IMR-90 (cell line): ENCODE data around the gene CCL2. TPM values are rescaled to one million over a fixed set of nuclear protein-coding genes. Genes with fewer than 3 reads are reported as not detected.

ENCODE experiments used
- ATAC-seq: fragments of 200-7000 bp; cut with Tn5 transposase; 2 replicates; pipeline ENCODE4 v1.9.1; 2020; ENCODE audit warnings: low read depth, mild to moderate bottlenecking, moderate library complexity
- BruUV-seq: library from RNA; stranded (reverse); fragments of 400-500 nt; replicated peaks from 2 replicates; lab custom pipeline; 2021; lab: Mats Ljungman, UMichigan
- CTCF ChIA-PET: fragments of 300-600 bp; formaldehyde crosslinking; extraction: SDS; loops from one replicate; lab custom pipeline; 2021; ENCODE audit warnings: antibody characterized with exemption; lab: Yijun Ruan, JAX
- POLR2A ChIA-PET: fragments of 300-600 bp; sonication (Branson Sonifier 250); formaldehyde crosslinking; loops from one replicate; lab custom pipeline; 2022; ENCODE audit warnings: antibody characterized with exemption; ENCODE audit not compliant: unreplicated experiment; lab: Charles Lee
- DNase-seq: peaks from one replicate; pipeline ENCODE4 v3.0.0; 2013
- H2AFZ ChIP-seq: replicated peaks from 2 replicates; pipeline ENCODE3; 2013; ENCODE audit warnings: low read length, mild to moderate bottlenecking; ENCODE audit not compliant: poor library complexity
- H2AK5ac ChIP-seq: 2 replicates; pipeline ENCODE4 v1.6.1; 2013; ENCODE audit warnings: low read depth, low read length, inconsistent platforms
- H2AK9ac ChIP-seq: replicated peaks from 2 replicates; pipeline ENCODE3; 2013; ENCODE audit warnings: mild to moderate bottlenecking, low read depth, low read length, moderate library complexity; ENCODE audit not compliant: poor library complexity
- H2BK120ac ChIP-seq: 2 replicates; pipeline ENCODE4 v1.6.1; 2013; ENCODE audit warnings: low read depth, low read length, inconsistent platforms
- H2BK15ac ChIP-seq: 3 replicates; pipeline ENCODE4 v1.6.1; 2013; ENCODE audit warnings: low read depth, low read length, inconsistent platforms
- H2BK20ac ChIP-seq: 2 replicates; pipeline ENCODE4 v1.6.1; 2013; ENCODE audit warnings: low read depth, mild to moderate bottlenecking, inconsistent platforms, low read length, moderate library complexity
- H2BK5ac ChIP-seq: 2 replicates; pipeline ENCODE4 v1.6.1; 2013; ENCODE audit warnings: mild to moderate bottlenecking, low read depth, low read length, inconsistent platforms; ENCODE audit not compliant: poor library complexity, severe bottlenecking
- H3K14ac ChIP-seq: replicated peaks from 2 replicates; pipeline ENCODE4 v1.6.1; 2013; ENCODE audit warnings: low read depth, low read length, inconsistent platforms
- H3K18ac ChIP-seq: 2 replicates; pipeline ENCODE4 v1.6.1; 2013; ENCODE audit warnings: low read depth, low read length, control low read depth
- H3K23ac ChIP-seq: 2 replicates; pipeline ENCODE4 v1.6.1; 2013; ENCODE audit warnings: low read depth, low read length, inconsistent platforms
- H3K27ac ChIP-seq: 2 replicates; pipeline ENCODE4 v1.5.1; 2013; ENCODE audit warnings: mild to moderate bottlenecking, control low read depth, low read length; ENCODE audit not compliant: insufficient read depth
- H3K27me3 ChIP-seq: 2 replicates; pipeline ENCODE4 v1.6.1; 2013; ENCODE audit warnings: low read length; ENCODE audit not compliant: control insufficient read depth, insufficient read depth
- H3K36me3 ChIP-seq: 2 replicates; pipeline ENCODE4 v1.6.1; 2013; ENCODE audit warnings: low read length, mixed read lengths; ENCODE audit not compliant: control insufficient read depth, insufficient read depth
- H3K4ac ChIP-seq: 2 replicates; pipeline ENCODE4 v1.6.1; 2013; ENCODE audit warnings: low read depth, low read length, inconsistent platforms
- H3K4me1 ChIP-seq: 2 replicates; pipeline ENCODE4 v1.6.1; 2013; ENCODE audit warnings: low read length, mixed read lengths; ENCODE audit not compliant: control insufficient read depth, insufficient read depth
- H3K4me2 ChIP-seq: 2 replicates; pipeline ENCODE4 v1.6.1; 2013; ENCODE audit warnings: low read depth, mild to moderate bottlenecking, control low read depth, low read length, moderate library complexity
- H3K4me3 ChIP-seq: 2 replicates; pipeline ENCODE4 v1.5.1; 2013; ENCODE audit warnings: low read depth, mild to moderate bottlenecking, control low read depth, low read length, moderate library complexity; ENCODE audit not compliant: insufficient read depth
- H3K56ac ChIP-seq: 2 replicates; pipeline ENCODE4 v1.6.1; 2013; ENCODE audit warnings: low read length, inconsistent platforms; ENCODE audit not compliant: insufficient read depth; ENCODE audit errors: extremely low read depth
- H3K79me1 ChIP-seq, 2 experiments: 2 replicates each; pipeline ENCODE4 v1.6.1; 2013; ENCODE audit warnings: low read length in 2 of 2, inconsistent platforms in 1 of 2, low read depth in 1 of 2
- H3K9ac ChIP-seq: 2 replicates; pipeline ENCODE4 v1.6.1; 2013; ENCODE audit warnings: low read depth, low read length, control low read depth
- H3K9me1 ChIP-seq: 2 replicates; pipeline ENCODE4 v1.6.1; 2013; ENCODE audit warnings: low read length, inconsistent platforms; ENCODE audit not compliant: insufficient read depth
- H3K9me3 ChIP-seq: 2 replicates; pipeline ENCODE4 v1.6.1; 2013; ENCODE audit warnings: low read length; ENCODE audit not compliant: control insufficient read depth, insufficient read depth
- H4K20me1 ChIP-seq: 2 replicates; pipeline ENCODE4 v1.6.1; 2013; ENCODE audit warnings: low read length, inconsistent platforms; ENCODE audit not compliant: insufficient read depth
- H4K5ac ChIP-seq: 2 replicates; pipeline ENCODE4 v1.6.1; 2013; ENCODE audit warnings: mild to moderate bottlenecking, low read depth, low read length, control low read depth
- H4K8ac ChIP-seq, 2 experiments: 2 replicates each; pipeline ENCODE4 v1.6.1; 2013; ENCODE audit warnings: low read depth in 2 of 2, low read length in 2 of 2, control low read depth in 1 of 2, inconsistent platforms in 1 of 2
- H4K91ac ChIP-seq: 2 replicates; pipeline ENCODE4 v1.6.1; 2013; ENCODE audit warnings: low read depth, low read length, inconsistent platforms; ENCODE audit not compliant: insufficient read depth
- BHLHE40 ChIP-seq: fragments of 150-350 bp; IDR thresholded peaks from 2 replicates; pipeline ENCODE4 v1.6.1; 2016; ENCODE audit warnings: mild to moderate bottlenecking, low read depth, low read length
- CEBPB ChIP-seq: IDR thresholded peaks from 2 replicates; pipeline ENCODE4 v1.6.1; 2012; ENCODE audit warnings: low read depth, low read length, improper control_type of control experiment
- FOS ChIP-seq: fragments of 150-350 bp; IDR thresholded peaks from 2 replicates; pipeline ENCODE4 v1.6.1; 2016; ENCODE audit warnings: low read depth, low read length
- MXI1 ChIP-seq: IDR thresholded peaks from 2 replicates; pipeline ENCODE4 v1.6.1; 2012; ENCODE audit warnings: low read depth, mild to moderate bottlenecking, low read length, moderate library complexity, borderline replicate concordance
- WGBS, 2 experiments: methylation state at CpG; one replicate each; pipeline versions ENCODE4 v1.1.5 to v1.1.7; 2013; ENCODE audit warnings: missing lambda C conversion rate in 2 of 2; ENCODE audit not compliant: insufficient read length in 1 of 2; ENCODE audit errors: extremely low coverage in 2 of 2; 5-methylcytosine and 5-hydroxymethylcytosine counted together
- dilution Hi-C: fragments of 300-500 bp; cut with HindIII; formaldehyde crosslinking; loops from one replicate; pipeline ENCODE4 v1.14.3; 2018; ENCODE audit warnings: low sequenced_read_pairs; ENCODE audit not compliant: unreplicated experiment
- in situ Hi-C: fragments of 300-500 bp; cut with MboI; formaldehyde crosslinking; loops from 3 replicates; pipeline ENCODE4 v1.14.3; 2019; ENCODE audit warnings: low sequenced_read_pairs, inconsistent platforms, mixed read lengths
- intact Hi-C: fragments of 100-400 bp; cut with micrococcal nuclease; formaldehyde crosslinking; loops from 2 replicates; pipeline ENCODE4 v1.10.0; 2022
- polyA plus RNA-seq, 3 experiments: library from polyadenylated mRNA; depleted of rRNA; stranded (reverse); fragments of >200 nt; gene quantifications; 2 replicates each; pipeline ENCODE4 v1.2.3, GENCODE V29; 2012; ENCODE audit warnings: low replicate concordance in 1 of 3
- total RNA-seq: library from RNA; depleted of rRNA; stranded (reverse); fragments of >200 nt; gene quantifications from 2 replicates; pipeline ENCODE4 v1.2.3, GENCODE V29; 2012

CCL2 gene
- total and polyA plus RNA-seq, 2 of the 4 experiments (the other 2 are of a cell fraction) = 103 to 206 TPM

DNA sequence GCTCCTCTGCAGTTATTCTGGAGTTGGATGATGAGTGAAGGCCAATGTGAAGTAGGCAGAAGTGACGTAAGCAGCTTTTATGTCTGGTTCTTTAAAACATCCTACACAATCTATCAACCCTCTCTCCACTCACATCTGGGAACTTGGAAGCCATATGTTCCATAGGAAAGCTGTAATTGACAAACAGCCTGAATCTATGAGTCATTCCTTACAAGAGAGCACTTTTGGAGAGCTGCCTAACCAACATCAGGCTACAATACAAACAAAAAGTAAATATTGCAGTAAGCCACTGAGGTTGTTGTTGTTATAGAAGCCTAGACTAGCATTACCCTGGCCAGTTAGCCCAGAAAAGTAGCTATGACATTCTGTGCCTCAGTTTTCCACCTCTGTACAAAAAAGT, 20.8 kb downstream of the CCL2 start:
- ChIA-PET CTCF (interaction anchor here (1.1 to 1.9 kb wide), 3 partner anchors 19 to 75 kb away, joined by 4 to 8 read pairs (median 5); no protein-coding TSS in a partner anchor), POLR2A (no interaction called here)
- no TSS peak for BruUV-seq
- Histone ChIP-seq H2BK20ac (peak overlapping the region; percentile 36; the same call in 1 of the 2 replicates), H3K36me3 (no peaks in the 10 kb centered on the region), H3K9me3 (no peaks in the 10 kb centered on the region), H3K4me3 (no peak overlapping the region), H2BK5ac (no peak overlapping the region), H3K27me3 (peaks cover 14% of the 10 kb centered on the region), H3K14ac (no peak overlapping the region), H2BK120ac (no peak overlapping the region), H4K91ac (no peak overlapping the region), H3K4me1 (peaks cover 2% of the 10 kb centered on the region), H3K4ac (no peak overlapping the region), H4K5ac (no peak overlapping the region), H3K56ac (no peak overlapping the region), H3K4me2 (no peak overlapping the region; the same call in 1 of the 2 replicates), H4K8ac (no peak overlapping the region), H4K20me1 (no peaks in the 10 kb centered on the region), H3K9ac (no peak overlapping the region), H2AK9ac (no peak overlapping the region), H2BK15ac (no peak overlapping the region), H3K27ac (no peak overlapping the region), H3K18ac (peak overlapping the region; percentile 33; the same call in 1 of the 2 replicates), H3K23ac (no peak overlapping the region), H3K79me1 (no peaks in the 10 kb centered on the region), H2AFZ (no peak overlapping the region), H2AK5ac (no peak overlapping the region), H3K9me1 (no peaks in the 10 kb centered on the region)
- in situ Hi-C loops = loop anchor here (10.0 kb wide), 2 partner anchors 59 to 71 kb away; no protein-coding TSS in a partner anchor
- ATAC-seq = peak; percentile 95
- DNase-seq = peak; percentile 97
- dilution Hi-C loops = no loop called here
- 0 out of 2 replicates have a peak, but pooled peaks have one; percentile 10 for TF ChIP-seq CEBPB
- TF ChIP-seq MXI1 = no peak
- peak; percentile 76 for TF ChIP-seq BHLHE40
- peak; percentile 87 for TF ChIP-seq FOS
- intact Hi-C loops = loop anchor here (1.0 kb wide), 1 partner anchor 21 kb away; the partner anchor contains the start of gene CCL2
- WGBS, 2 experiments = no CpG with 5 or more reads among the region's 1 CpG
